Activated CD8-positive, alpha-beta memory T cell treated with anti-CD3 and anti-CD28 coated beads, Interleukin-2, amount 50 U/mL, for 4 hours (primary cell): ENCODE measurements around the gene ACSL3.
"Not testable (repeated sequence)": the region's sequence is repeated elsewhere in the genome, so short reads cannot be mapped to it uniquely, and the experiment has no call there.

Experiments used
- DNase-seq: peaks from one replicate; pipeline ENCODE4 v3.0.0-alpha.2; 2020

The ACSL3 gene

GRCh38 chr2:222982010-222982908 lies 121.4 kb downstream of the ACSL3 start:
- no peak for DNase-seq

- no peak for DNase-seq
Observed at GRCh38 chr2:222982909-222983265, 122.1 kb downstream of the ACSL3 start.

- DNase-seq = no peak
Observed at GRCh38 chr2:222984908-222985307, 124.1 kb downstream of the ACSL3 start.

- DNase-seq = no peak
Observed at GRCh38 chr2:222989431-222989830, 128.6 kb downstream of the ACSL3 start.

- not testable (repeated sequence) for DNase-seq
Observed at GRCh38 chr2:222990206-222990605, 129.4 kb downstream of the ACSL3 start.

- no peak for DNase-seq
Observed at GRCh38 chr2:222992137-222992536, 131.3 kb downstream of the ACSL3 start.
